Panc1 (cell line): ENCODE data around the gene ELAVL1. TPM values are rescaled to one million over a fixed set of nuclear protein-coding genes. Genes with fewer than 3 reads are reported as not detected.

Experiments
- ATAC-seq: fragments of 200-7000 bp; cut with Tn5 transposase; 2 replicates; pipeline ENCODE4 v1.9.1; 2020; ENCODE audit warnings: mild to moderate bottlenecking, moderate library complexity
- BruUV-seq: library from RNA; stranded (reverse); fragments of 400-500 nt; replicated peaks from 2 replicates; lab custom pipeline; 2021; lab: Mats Ljungman, UMichigan
- CTCF ChIA-PET: fragments of 300-600 bp; sonication (Branson Sonifier 250); formaldehyde crosslinking; loops from one replicate; lab custom pipeline; 2022; ENCODE audit warnings: antibody characterized with exemption; lab: Charles Lee
- POLR2A ChIA-PET: fragments of 300-600 bp; sonication (Branson Sonifier 250); formaldehyde crosslinking; loops from one replicate; lab custom pipeline; 2022; ENCODE audit warnings: antibody characterized with exemption; lab: Charles Lee
- DNase-seq: peaks from one replicate; pipeline ENCODE4 v3.0.0-alpha.2; 2010; ENCODE audit warnings: low read depth, low spot score
- H3K27ac ChIP-seq: 2 replicates; pipeline ENCODE4 v1.5.1; 2011; ENCODE audit warnings: mild to moderate bottlenecking, low read length, inconsistent platforms
- H3K27me3 ChIP-seq: fragments of 200-500 bp; sonication (Bioruptor generic); 2 replicates; pipeline ENCODE4 v1.6.0; 2014; ENCODE audit warnings: low read length, inconsistent platforms; ENCODE audit not compliant: control insufficient read depth, insufficient read depth
- H3K36me3 ChIP-seq: fragments of 200-500 bp; sonication (Bioruptor generic); 2 replicates; pipeline ENCODE4 v1.5.1; 2014; ENCODE audit warnings: inconsistent platforms, mild to moderate bottlenecking, low read length, moderate library complexity; ENCODE audit not compliant: control insufficient read depth, insufficient read depth
- H3K4me1 ChIP-seq: 2 replicates; pipeline ENCODE4 v1.5.1; 2011; ENCODE audit warnings: inconsistent platforms, mild to moderate bottlenecking, low read length, moderate library complexity; ENCODE audit not compliant: control insufficient read depth, insufficient read depth
- H3K4me3 ChIP-seq, 2 experiments: 2 replicates each; pipeline ENCODE4 v1.5.1; 2011 to 2012; ENCODE audit warnings: low read depth in 2 of 2, low read length in 2 of 2, mild to moderate bottlenecking in 2 of 2, inconsistent platforms in 1 of 2, moderate library complexity in 1 of 2
- H3K9me3 ChIP-seq: fragments of 200-500 bp; sonication (Bioruptor generic); 2 replicates; pipeline ENCODE4 v1.5.1; 2014; ENCODE audit warnings: low read depth, mild to moderate bottlenecking, inconsistent platforms, low read length, moderate library complexity; ENCODE audit not compliant: control insufficient read depth, insufficient read depth
- POLR2AphosphoS5 ChIP-seq: IDR thresholded peaks from 2 replicates; pipeline ENCODE4 v1.6.1; 2012; ENCODE audit warnings: mild to moderate bottlenecking, low read depth, low read length, moderate library complexity
- SIN3A ChIP-seq: IDR thresholded peaks from 2 replicates; pipeline ENCODE4 v1.6.1; 2012; ENCODE audit warnings: low read depth, mild to moderate bottlenecking, low read length, moderate library complexity, borderline replicate concordance; ENCODE audit not compliant: insufficient read depth
- TCF7L2 ChIP-seq: IDR thresholded peaks from 2 replicates; pipeline ENCODE4 v1.6.1; 2011; ENCODE audit warnings: mild to moderate bottlenecking, low read depth, low read length, inconsistent platforms
- in situ Hi-C: cut with HindIII; loops from 2 replicates; pipeline ENCODE4 v1.10.0; 2016; ENCODE audit warnings: low sequenced_read_pairs, low pct_unique_long_range_greater_than_20kb
- intact Hi-C: fragments of 100-400 bp; cut with micrococcal nuclease; formaldehyde crosslinking; loops from one replicate; pipeline ENCODE4 v1.10.0; 2022; ENCODE audit not compliant: unreplicated experiment
- total RNA-seq: library from RNA; stranded (reverse); gene quantifications from one replicate; pipeline ENCODE4 v1.2.1, GENCODE V29; 2021; ENCODE audit not compliant: unreplicated experiment
- TF ChIP-seq, protein P1 (sequence below): fragments of 450-650 bp; IDR thresholded peaks from 2 replicates; pipeline ENCODE4 v1.5.1; 2017; ENCODE audit warnings: mild to moderate bottlenecking
- TF ChIP-seq, protein P2 (sequence below), 2 experiments: IDR thresholded peaks; 2 replicates each; pipeline ENCODE4 v1.6.1; 2011 to 2012; ENCODE audit warnings: low read depth in 2 of 2, control low read depth in 1 of 2, low read length in 1 of 2, mild to moderate bottlenecking in 1 of 2, moderate library complexity in 1 of 2; ENCODE audit not compliant: insufficient read depth in 1 of 2

Gene ELAVL1
- total RNA-seq, 1 experiment from 2014 or later = 123 TPM

DNA sequence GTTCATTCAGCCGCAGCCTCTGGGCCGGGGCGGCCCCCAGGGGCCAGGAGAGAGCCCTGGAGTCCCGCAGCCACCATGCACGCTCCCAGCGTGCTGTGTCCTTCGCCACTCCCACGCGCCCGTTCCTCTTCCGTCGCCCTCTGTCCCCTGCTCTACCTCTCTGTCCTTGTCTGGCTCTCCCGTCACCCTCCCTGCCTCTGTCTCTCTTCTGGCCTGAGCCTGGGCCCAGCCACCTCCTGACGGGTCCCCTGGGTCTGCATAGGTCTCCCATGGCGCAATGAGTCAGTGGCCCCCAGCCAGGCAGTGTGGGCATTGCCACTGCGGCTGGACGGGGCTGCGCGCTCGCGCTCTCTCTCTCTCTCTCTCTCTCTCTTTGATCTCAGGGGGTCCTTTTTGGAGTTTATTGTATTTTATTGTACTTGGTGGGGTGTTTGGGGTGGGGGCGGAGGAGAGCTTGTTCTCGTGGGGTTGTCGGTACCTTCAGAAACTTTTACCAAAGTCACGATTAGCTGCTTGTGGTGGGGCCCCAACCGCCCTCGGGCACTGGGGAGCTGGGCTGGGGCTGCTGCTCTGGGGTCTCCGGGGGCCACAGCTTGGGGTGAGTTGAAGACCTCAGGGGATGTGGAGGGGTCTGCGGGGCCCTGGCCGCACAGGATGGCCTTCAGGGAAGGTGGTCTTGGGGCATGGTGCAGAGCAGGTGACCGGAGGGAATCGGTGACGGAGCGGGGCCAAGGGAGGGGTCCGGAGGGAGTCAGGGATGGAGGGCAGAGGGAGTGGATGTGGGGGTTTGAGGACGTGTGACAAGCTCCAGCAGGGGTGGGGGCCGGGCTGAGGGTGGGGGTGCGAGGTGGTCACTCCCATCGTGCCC is 92.5 kb downstream of the ELAVL1 start:
- no TSS peak for BruUV-seq
- intact Hi-C loops = no loop called here
- Histone ChIP-seq H3K4me1 (peaks cover 10% of the 10 kb centered on the region), H3K4me3 (no peak overlapping the region), H3K36me3 (no peaks in the 10 kb centered on the region), H3K27me3 (no peaks in the 10 kb centered on the region), H3K27ac (no peak overlapping the region), H3K9me3 (no peaks in the 10 kb centered on the region)
- no peak for ATAC-seq
- CTCF ChIA-PET = no interaction called here
- TF ChIP-seq SIN3A = no peak
- no peak for TF ChIP-seq POLR2AphosphoS5
- TF ChIP-seq, protein P1, sequence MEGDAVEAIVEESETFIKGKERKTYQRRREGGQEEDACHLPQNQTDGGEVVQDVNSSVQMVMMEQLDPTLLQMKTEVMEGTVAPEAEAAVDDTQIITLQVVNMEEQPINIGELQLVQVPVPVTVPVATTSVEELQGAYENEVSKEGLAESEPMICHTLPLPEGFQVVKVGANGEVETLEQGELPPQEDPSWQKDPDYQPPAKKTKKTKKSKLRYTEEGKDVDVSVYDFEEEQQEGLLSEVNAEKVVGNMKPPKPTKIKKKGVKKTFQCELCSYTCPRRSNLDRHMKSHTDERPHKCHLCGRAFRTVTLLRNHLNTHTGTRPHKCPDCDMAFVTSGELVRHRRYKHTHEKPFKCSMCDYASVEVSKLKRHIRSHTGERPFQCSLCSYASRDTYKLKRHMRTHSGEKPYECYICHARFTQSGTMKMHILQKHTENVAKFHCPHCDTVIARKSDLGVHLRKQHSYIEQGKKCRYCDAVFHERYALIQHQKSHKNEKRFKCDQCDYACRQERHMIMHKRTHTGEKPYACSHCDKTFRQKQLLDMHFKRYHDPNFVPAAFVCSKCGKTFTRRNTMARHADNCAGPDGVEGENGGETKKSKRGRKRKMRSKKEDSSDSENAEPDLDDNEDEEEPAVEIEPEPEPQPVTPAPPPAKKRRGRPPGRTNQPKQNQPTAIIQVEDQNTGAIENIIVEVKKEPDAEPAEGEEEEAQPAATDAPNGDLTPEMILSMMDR = no peak
- TF ChIP-seq TCF7L2 = no peak
- TF ChIP-seq, protein P2, sequence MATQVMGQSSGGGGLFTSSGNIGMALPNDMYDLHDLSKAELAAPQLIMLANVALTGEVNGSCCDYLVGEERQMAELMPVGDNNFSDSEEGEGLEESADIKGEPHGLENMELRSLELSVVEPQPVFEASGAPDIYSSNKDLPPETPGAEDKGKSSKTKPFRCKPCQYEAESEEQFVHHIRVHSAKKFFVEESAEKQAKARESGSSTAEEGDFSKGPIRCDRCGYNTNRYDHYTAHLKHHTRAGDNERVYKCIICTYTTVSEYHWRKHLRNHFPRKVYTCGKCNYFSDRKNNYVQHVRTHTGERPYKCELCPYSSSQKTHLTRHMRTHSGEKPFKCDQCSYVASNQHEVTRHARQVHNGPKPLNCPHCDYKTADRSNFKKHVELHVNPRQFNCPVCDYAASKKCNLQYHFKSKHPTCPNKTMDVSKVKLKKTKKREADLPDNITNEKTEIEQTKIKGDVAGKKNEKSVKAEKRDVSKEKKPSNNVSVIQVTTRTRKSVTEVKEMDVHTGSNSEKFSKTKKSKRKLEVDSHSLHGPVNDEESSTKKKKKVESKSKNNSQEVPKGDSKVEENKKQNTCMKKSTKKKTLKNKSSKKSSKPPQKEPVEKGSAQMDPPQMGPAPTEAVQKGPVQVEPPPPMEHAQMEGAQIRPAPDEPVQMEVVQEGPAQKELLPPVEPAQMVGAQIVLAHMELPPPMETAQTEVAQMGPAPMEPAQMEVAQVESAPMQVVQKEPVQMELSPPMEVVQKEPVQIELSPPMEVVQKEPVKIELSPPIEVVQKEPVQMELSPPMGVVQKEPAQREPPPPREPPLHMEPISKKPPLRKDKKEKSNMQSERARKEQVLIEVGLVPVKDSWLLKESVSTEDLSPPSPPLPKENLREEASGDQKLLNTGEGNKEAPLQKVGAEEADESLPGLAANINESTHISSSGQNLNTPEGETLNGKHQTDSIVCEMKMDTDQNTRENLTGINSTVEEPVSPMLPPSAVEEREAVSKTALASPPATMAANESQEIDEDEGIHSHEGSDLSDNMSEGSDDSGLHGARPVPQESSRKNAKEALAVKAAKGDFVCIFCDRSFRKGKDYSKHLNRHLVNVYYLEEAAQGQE (IDR thresholded peaks at IDR 0.05; ENCODE audit: insufficient read depth in 1 of 2, low read depth in 2 of 2, low read length in 1 of 2) = no peak
- no peak for DNase-seq
- POLR2A ChIA-PET = interaction anchor here (0.7 kb wide), 1 partner anchor 584 kb away, joined by 3 read pairs; no protein-coding TSS in a partner anchor
- in situ Hi-C loops = no loop called here

DNA sequence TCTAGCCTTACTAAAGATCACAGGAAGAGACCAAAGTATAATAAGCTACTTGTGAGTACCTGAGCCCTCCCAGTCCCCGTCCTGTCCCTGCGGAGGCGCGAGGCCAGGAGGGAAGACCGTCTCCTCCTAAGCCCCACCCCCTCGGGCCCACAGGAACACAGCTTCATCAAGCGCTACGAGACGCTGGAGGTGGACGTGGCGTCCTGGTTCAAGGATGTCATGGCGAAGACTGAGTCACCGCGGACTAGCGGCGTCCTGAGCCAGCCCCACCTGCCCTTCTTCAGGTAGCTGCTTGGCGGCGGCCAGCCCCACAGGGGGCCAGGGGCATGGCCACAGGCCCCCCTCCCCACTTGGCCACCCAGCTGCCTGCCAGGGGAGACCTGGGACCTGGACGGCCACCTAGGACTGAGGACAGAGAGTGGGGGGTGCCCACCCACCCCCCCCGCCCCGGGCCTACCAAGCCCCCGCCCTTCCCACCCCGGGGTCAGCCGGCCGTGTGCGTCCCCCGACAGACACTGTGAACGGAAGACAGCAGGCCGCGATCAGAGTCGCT is 93.2 kb downstream of the ELAVL1 start:
- ATAC-seq = no peak
- Histone ChIP-seq H3K36me3 (no peaks in the 10 kb centered on the region), H3K4me1 (peaks cover 10% of the 10 kb centered on the region), H3K27ac (no peak overlapping the region), H3K9me3 (no peaks in the 10 kb centered on the region), H3K27me3 (no peaks in the 10 kb centered on the region), H3K4me3 (no peak overlapping the region)
- in situ Hi-C loops = no loop called here
- POLR2A ChIA-PET = no interaction called here
- intact Hi-C loops = no loop called here
- no peak for DNase-seq
- no TSS peak for BruUV-seq
- TF ChIP-seq TCF7L2 (no peak), POLR2AphosphoS5 (no peak), SIN3A (no peak)
- TF ChIP-seq, protein P1 = no peak
- TF ChIP-seq, protein P2 (IDR thresholded peaks at IDR 0.05; ENCODE audit: insufficient read depth in 1 of 2, low read depth in 2 of 2, low read length in 1 of 2) = no peak
- CTCF ChIA-PET = interaction anchor here (0.6 kb wide), 1 partner anchor 12 kb away, joined by 4 read pairs; no protein-coding TSS in a partner anchor
